Vagina (tissue), 2 donors: ENCODE results near the gene PRKRIP1. TPM values are rescaled to one million over a fixed set of nuclear protein-coding genes. Genes with fewer than 3 reads are reported as not detected.

Experiments
- DNase-seq, 2 donors: peaks; one replicate each; pipeline ENCODE4 v3.0.0-alpha.2; 2017; ENCODE audit errors: extremely low spot score in 2 of 2
- H3K27ac ChIP-seq: fragments of 200-600 bp; sonication (generic); one replicate; pipeline ENCODE4 v1.5.1; 2019
- H3K27me3 ChIP-seq: fragments of 200-600 bp; sonication (generic); one replicate; pipeline ENCODE4 v1.5.1; 2019
- H3K36me3 ChIP-seq, 2 donors: fragments of 200-600 bp; sonication (generic); one replicate each; pipeline ENCODE4 v1.5.1; 2017 to 2019
- H3K4me1 ChIP-seq: fragments of 200-600 bp; sonication (generic); one replicate; pipeline ENCODE4 v1.5.1; 2019
- H3K4me3 ChIP-seq, 2 donors: fragments of 200-600 bp; sonication (generic); 1 replicate in 1 of 2; 2 replicates in 1 of 2; pipeline ENCODE4 v1.5.1; 2016 to 2019
- H3K9me3 ChIP-seq: fragments of 200-600 bp; sonication (generic); one replicate; pipeline ENCODE4 v1.5.1; 2019
- POLR2A ChIP-seq, 2 donors: fragments of 450-650 bp; IDR thresholded peaks; one replicate each; pipeline ENCODE4 v1.6.1; 2017; ENCODE audit warnings: antibody characterized with exemption in 2 of 2, mild to moderate bottlenecking in 2 of 2, moderate library complexity in 2 of 2
- POLR2AphosphoS5 ChIP-seq, 2 donors: sonication (generic); formaldehyde crosslinking; IDR thresholded peaks; one replicate each; pipeline ENCODE4 v1.9.0; 2017; ENCODE audit warnings: antibody characterized with exemption in 2 of 2, mild to moderate bottlenecking in 2 of 2, low read depth in 1 of 2; ENCODE audit not compliant: insufficient read depth in 1 of 2
- intact Hi-C: fragments of 100-400 bp; cut with DNase I; formaldehyde crosslinking; loops from one replicate; pipeline ENCODE4 v1.15.1; 2023
- total RNA-seq: library from RNA; depleted of rRNA; stranded (reverse); fragments of >200 nt; gene quantifications from one replicate; pipeline ENCODE4 v1.2.3, GENCODE V29; 2016
- TF ChIP-seq, protein P1 (sequence below), 3 experiments: fragments of 450-650 bp in 2 of 3; fragments of 200-600 bp in 1 of 3; sonication (generic) in 1 of 3; IDR thresholded peaks; one replicate each; pipeline ENCODE4 v1.5.1; 2017 to 2019; ENCODE audit warnings: antibody characterized with exemption in 3 of 3, mild to moderate bottlenecking in 2 of 3, moderate library complexity in 2 of 3

Gene PRKRIP1
- total RNA-seq, 1 donor from 2014 or later, result 17.4 TPM

DNA sequence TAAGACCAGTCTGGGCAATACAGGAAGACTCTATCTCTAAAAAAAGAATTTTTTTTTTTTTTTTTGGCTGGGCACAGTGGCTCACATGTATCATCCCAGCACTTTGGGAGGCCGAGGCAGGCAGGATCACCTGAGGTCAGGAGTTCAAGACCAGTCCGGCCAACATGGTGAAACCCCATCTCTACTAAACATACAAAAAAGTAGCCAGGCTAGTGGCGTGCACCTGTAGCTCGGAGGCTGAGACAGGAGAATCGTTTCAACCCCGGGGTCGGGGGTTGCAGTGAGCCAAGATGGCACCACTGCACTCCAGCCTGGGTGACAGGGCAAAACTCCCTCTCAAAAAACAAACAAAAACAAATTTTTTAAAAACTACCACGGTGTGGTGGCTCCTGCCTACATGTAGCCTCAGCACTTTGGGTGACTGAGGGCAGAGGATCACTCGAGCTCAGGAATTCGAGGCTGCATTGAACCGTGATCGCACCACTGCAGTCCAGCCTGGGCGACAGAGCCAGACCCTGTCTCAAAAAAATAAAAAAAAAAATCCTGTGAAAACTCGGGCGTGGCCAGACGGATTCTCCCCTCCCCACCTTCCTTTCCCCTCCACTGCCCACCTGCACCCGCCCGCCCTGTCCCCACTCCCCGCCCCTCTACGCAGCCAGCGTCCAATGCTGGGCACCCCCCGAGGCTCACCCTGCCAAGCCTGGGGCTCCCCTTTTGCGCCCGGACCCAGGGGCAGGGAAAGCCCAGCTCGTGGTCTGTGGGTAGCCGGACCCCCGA lies 36.5 kb downstream of the PRKRIP1 start:
- DNase-seq, result no peak
- H3K4me3 ChIP-seq, result peak overlapping the region; percentile 86 to 88
- H3K27me3 ChIP-seq, result no peaks in the 10 kb centered on the region
- no peak for TF ChIP-seq POLR2A (IDR thresholded peaks at IDR 0.05)
- no peak for TF ChIP-seq POLR2AphosphoS5 (IDR thresholded peaks at IDR 0.05; ENCODE audit: insufficient read depth in 1 of 2, low read depth in 1 of 2)
- TF ChIP-seq, protein P1, sequence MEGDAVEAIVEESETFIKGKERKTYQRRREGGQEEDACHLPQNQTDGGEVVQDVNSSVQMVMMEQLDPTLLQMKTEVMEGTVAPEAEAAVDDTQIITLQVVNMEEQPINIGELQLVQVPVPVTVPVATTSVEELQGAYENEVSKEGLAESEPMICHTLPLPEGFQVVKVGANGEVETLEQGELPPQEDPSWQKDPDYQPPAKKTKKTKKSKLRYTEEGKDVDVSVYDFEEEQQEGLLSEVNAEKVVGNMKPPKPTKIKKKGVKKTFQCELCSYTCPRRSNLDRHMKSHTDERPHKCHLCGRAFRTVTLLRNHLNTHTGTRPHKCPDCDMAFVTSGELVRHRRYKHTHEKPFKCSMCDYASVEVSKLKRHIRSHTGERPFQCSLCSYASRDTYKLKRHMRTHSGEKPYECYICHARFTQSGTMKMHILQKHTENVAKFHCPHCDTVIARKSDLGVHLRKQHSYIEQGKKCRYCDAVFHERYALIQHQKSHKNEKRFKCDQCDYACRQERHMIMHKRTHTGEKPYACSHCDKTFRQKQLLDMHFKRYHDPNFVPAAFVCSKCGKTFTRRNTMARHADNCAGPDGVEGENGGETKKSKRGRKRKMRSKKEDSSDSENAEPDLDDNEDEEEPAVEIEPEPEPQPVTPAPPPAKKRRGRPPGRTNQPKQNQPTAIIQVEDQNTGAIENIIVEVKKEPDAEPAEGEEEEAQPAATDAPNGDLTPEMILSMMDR (IDR thresholded peaks at IDR 0.05), result no peak
- peaks cover 47% of the 10 kb centered on the region for H3K4me1 ChIP-seq
- H3K36me3 ChIP-seq, result no peaks in the 10 kb centered on the region
- intact Hi-C loops, result no loop called here
- peak overlapping the region; percentile 84 for H3K27ac ChIP-seq
- no peaks in the 10 kb centered on the region for H3K9me3 ChIP-seq

DNA sequence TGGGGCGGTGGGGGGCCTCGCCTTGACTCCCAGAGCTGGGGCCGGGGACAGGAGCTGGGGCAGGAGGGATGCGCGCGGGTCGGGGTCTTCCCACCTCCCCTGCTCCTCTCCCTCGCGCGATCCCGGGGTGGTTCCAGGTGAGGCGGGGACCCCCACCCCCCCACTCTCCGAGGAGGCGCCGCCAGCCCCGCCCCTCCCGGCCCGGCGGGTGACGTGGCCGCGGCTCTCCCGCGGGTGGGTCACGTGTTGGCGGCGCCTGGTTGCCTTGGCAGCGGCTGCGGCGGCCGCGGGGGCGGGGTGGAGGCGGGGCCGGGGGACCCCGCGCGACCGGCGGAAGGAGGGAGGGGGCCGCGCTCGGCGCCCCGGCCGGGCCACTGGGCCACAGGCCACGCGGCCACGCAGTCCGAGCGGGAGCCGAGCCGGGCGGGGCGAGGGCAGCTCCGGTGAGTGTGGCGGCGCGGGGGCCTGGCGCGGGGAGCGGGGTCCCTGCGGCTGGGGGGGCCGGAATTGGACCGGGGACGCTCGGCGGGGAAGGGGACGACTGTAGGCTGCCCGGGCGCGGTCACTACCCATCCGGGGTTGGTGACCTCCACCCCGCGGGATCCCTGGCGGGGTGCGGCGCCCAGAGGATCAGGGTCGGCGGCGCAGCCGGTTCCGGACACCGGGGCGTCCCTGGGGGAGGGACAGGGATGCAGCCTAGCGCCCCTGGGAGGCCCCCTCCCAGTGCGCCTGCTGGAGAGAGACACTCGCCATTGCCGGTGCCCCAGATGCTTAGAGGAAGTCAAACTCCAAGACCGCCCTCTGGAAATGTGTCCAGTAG lies 37.3 kb downstream of the PRKRIP1 start, which contains the start of gene ORAI2:
Gene ORAI2, plus strand, starts transcription at position 357 of the 820 bp plus-strand sequence. CDS start 5,382 bp downstream, outside the sequence.
- TF ChIP-seq, protein P1 (IDR thresholded peaks at IDR 0.05), result no peak
- no peak for TF ChIP-seq POLR2AphosphoS5 (IDR thresholded peaks at IDR 0.05; ENCODE audit: insufficient read depth in 1 of 2, low read depth in 1 of 2)
- no peak for TF ChIP-seq POLR2A (IDR thresholded peaks at IDR 0.05)
- peak within 1 kb of the TSS; percentile 86 to 88 for H3K4me3 ChIP-seq
- DNase-seq, result no peak

DNA sequence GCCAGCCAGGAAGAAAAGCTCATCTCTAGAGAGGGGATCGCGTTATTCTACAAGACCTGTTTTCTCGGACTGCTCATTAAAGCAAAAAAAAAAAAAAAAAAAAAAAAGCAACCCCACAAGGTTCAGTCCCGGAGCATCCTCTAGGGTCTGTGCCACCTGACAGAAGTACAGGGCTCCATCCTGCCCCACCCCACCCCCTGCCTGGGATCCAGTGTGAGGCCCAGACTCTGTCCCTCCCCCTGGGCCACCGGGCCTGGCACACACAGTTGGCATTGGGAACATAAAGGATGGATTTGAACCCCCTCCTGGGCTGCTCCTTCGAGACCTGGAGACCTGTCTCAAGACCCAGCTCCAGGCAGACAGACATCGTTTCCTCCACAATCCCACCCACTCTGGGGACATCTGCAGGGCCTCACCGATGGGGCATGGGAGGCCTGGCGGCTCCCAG lies 37.9 kb downstream of the PRKRIP1 start:
- TF ChIP-seq POLR2AphosphoS5 (IDR thresholded peaks at IDR 0.05; ENCODE audit: insufficient read depth in 1 of 2, low read depth in 1 of 2), result no peak
- TF ChIP-seq, protein P1 (IDR thresholded peaks at IDR 0.05), result no peak
- no peak for TF ChIP-seq POLR2A (IDR thresholded peaks at IDR 0.05)
- Histone ChIP-seq H3K4me1 (peaks cover 47% of the 10 kb centered on the region), H3K27me3 (no peaks in the 10 kb centered on the region), H3K9me3 (no peaks in the 10 kb centered on the region), H3K36me3 (no peaks in the 10 kb centered on the region), H3K27ac (peak overlapping the region; percentile 57), H3K4me3 (peak overlapping the region; percentile 86 to 88)
- intact Hi-C loops, result no loop called here
- DNase-seq, result no peak

More for the DNA sequence above, 37.3 kb downstream of the PRKRIP1 start, which contains the start of gene ORAI2:
- Histone ChIP-seq H3K27ac (peak within 1 kb of the TSS; percentile 84), H3K36me3 (no peaks in the 10 kb centered on the region), H3K27me3 (no peaks in the 10 kb centered on the region), H3K4me1 (peaks cover 47% of the 10 kb centered on the region), H3K9me3 (no peaks in the 10 kb centered on the region)
- intact Hi-C loops, result no loop called here

DNA sequence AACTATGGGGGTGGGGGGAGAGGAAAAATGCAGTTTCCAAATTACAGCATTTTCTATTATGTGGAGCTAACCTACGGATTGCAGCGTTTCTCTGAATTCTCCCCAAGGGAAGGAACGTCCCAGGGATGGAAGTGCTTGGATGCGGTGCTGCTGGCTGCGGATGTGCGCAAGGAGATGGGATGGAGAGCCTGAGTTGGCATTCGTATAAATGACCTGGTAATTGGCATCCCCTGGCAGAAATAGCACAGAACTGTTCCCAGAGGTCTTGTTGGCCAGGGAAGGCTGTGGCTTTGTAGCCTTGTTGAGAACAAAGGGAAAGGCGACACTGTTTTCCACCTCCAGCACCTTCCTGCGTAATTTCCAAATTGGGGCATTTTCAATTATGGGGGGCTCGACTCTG lies 40.0 kb downstream of the PRKRIP1 start:
- Histone ChIP-seq H3K27ac (no peak overlapping the region), H3K4me3 (no peak overlapping the region), H3K4me1 (peaks cover 42% of the 10 kb centered on the region), H3K9me3 (no peaks in the 10 kb centered on the region), H3K36me3 (no peaks in the 10 kb centered on the region), H3K27me3 (no peaks in the 10 kb centered on the region)
- no peak for DNase-seq
- intact Hi-C loops, result no loop called here
- TF ChIP-seq, protein P1 (IDR thresholded peaks at IDR 0.05), result no peak
- no peak for TF ChIP-seq POLR2AphosphoS5 (IDR thresholded peaks at IDR 0.05; ENCODE audit: insufficient read depth in 1 of 2, low read depth in 1 of 2)
